Activated CD4-positive, alpha-beta T cell treated with anti-CD3 and anti-CD28 coated beads, Interleukin-2, amount 50 U/mL, for 1 hour (primary cell): ENCODE measurements around the gene CTIF.
"Not testable (repeated sequence)": the region's sequence is repeated elsewhere in the genome, so short reads cannot be mapped to it uniquely, and the experiment has no call there.

Experiments
- DNase-seq: peaks from one replicate; pipeline ENCODE4 v3.0.0-alpha.2; 2020

CTIF gene

GRCh38 chr18:48811977-48812451 lies 273.2 kb downstream of the CTIF start:
- DNase-seq, result not testable (repeated sequence)

DNA sequence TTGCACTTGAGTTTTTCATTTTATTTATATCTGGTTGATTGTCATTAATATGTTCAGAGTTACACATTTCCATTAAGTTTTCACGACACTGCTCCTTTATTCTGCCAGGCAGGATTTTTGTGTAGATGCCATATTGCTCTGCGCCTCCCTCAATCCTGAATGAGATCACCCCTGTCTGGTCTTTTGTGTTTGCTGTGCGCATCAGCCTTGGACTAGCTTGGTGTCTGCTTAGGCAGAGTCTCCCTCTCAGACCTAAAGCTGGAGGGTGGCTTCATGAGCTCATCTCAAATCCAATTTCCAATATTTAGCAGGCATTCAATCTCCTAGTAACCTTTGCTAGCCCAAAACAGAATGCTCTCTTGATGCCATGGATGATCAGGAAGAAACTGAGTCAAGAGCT lies 274.5 kb downstream of the CTIF start:
- DNase-seq, result no peak

- DNase-seq, result peak; percentile 56
Observed at GRCh38 chr18:48813833-48814489, 275.1 kb downstream of the CTIF start.

DNA sequence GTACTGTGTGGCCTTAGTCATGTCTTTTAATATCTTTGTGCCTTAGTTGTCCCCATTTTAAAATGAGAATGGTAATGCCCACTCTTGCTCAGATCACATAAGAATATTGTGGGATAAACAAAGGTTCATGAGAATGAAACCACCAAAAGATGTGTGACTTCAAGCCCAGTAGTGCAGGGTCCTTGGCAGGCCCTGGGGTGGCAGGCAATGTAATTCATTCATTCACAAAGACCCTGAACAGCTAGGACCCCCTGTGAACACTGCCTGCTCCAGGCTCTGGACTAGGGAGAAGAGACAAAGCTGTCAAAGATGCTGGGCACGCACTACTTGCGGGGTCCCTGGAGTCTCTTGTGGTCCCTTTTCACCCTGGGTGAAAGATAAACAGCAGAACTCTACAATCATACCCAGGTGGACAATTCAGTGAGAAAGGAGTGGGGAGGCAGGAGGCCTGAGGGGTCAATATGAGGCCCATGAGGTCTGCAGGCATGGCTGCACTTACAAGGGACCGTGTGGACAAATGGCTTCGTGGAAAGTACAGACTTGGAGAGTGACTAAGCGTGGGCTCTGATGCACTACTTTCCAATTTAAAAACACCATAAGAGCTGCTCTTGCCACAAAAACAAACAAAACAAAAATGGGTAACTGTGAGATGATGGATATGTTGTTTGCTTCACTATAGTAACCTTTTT lies 275.8 kb downstream of the CTIF start:
- DNase-seq, result no peak

DNA sequence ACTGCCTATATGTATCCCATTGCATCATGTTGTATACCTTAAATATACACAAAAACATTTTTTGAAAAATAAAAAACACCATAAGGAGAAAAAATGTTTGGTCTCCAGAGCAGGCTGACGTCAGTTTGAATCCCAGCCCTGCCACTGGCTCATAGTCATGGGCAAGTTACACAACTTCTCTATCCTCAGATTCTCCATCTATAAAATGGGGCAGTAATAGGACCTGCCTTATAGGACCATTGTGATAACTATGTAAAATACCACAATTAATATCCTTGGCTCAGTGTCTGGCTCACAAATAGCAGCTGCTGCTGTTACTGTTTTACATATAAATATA lies 276.3 kb downstream of the CTIF start:
- no peak for DNase-seq

- no peak for DNase-seq
Observed at GRCh38 chr18:48815581-48816324, 276.9 kb downstream of the CTIF start.

- DNase-seq, result no peak
Observed at GRCh38 chr18:48816554-48816953, 277.7 kb downstream of the CTIF start.

DNA sequence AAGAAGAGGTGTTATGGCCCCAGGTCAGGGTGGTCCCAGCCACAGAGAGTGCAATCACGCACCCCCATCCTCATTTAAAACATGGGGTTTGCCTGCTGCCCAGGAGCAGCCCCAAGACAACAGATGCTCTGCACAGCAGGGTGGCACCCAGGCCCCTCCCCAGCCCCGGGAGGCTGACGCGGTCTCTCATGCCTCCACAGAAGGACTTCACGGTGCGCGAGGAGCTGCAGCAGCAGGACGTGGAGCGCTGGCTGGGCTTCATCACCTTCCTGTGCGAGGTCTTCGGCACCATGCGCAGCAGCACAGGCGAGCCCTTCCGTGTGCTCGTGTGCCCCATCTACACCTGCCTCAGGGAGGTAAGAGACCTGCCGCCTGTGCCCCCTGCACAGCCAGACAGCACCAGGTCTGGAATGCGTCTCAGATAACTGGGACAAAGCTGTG lies 278.2 kb downstream of the CTIF start:
- no peak for DNase-seq

DNA sequence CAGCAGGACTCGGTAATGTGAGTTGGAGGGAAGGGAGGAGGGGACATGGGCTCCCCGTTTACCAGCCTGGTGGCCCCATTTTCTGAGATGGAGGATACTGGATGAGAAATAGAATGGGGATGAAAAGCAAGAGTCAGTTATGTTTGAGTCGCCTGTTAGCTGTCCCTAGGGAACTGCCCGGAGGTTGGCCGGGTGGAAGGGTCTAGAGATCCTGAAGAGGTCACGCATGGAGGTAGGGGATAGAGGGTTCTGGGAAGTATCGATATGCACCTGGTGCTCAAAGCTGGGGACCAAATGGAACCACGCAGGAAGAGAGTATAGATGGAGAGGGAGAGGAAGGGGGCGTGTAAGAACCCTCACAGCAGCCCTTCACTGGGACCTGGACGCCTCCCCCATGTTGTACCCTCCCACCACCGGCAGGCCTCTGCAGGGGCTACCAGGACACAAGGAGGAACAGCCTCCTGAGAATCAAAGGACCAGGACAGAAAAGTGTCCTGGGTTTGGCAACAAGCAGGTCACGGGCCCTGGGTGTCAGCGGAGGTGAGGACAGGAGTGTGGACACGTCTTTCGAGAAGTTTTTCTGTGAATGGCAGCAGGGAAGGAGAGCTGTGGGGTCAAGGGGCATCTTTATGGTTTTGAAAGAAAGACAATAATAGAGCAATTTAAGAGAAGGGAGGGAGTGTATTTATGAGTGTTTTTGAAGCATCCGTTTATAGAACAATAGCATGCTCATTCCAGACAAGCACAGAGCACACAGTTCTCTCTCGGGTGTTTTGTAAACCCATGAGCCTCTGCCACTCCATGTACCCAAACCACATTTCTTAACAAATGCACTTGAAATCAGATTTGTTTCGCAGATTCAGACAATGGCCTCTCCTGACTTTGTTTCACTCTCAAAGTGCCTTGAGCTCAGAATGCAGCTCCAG lies 279.8 kb downstream of the CTIF start:
- no peak for DNase-seq

DNA sequence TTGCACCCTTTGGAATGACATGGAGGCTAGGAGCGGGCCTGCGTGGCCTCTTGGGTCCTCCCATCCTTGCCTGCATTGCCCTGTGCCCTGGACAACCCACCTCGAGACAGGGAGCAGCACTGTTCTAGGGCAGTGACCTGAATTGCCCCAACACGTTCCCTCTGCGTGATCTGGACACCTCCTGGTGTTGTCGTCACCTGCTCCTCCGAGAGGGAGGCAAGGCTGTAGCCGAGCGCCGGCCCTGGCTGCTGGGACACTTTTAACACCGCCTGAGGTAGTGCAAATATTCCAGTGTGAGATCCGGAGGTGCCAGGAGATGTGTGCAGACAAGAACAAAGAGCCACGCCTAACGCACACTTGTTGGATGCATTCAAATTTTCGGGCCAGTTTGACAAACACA lies 280.4 kb downstream of the CTIF start:
- no peak for DNase-seq

GRCh38 chr18:48819781-48820482 lies 281.1 kb downstream of the CTIF start:
- no peak for DNase-seq

DNA sequence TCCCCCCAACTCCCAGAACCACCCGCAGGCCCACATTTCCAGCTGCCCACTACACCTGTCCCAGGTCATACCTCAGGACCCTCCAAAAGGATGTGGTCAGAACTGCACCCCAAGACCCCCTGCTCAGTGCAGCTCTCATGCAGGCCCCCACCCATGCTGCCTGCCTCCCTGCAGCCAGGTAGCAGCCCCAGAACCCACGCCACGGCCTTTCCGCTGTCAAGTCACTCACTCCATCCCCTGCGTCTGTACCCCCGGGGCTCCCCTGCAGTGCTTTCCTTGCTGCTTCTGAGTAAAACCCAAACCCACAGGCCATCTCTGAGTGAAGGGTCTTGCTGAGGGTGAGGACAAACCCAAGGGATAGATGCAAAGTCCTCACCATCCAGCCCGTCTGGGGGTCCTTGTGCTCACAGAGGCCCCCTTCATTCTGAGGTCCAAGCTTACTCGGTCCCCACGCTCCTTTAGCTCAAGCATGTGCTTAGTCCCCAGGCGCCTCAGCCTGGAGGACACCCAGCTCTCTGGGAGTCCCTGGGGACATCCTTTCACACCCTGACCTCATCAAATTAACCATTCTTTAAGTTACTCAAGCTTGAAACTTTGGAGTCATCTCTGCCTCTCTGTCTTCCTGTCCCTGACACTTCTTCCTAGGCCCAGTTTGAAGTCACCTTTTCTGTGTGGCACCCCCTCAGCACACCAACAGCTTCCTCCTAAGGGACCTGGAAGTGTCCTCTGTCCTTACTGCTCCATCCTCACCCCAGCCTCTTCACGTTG lies 281.8 kb downstream of the CTIF start:
- DNase-seq, result no peak

- no peak for DNase-seq
Observed at GRCh38 chr18:48821251-48821590, 282.4 kb downstream of the CTIF start.

GRCh38 chr18:48821845-48822244 lies 283.0 kb downstream of the CTIF start:
- no peak for DNase-seq

DNA sequence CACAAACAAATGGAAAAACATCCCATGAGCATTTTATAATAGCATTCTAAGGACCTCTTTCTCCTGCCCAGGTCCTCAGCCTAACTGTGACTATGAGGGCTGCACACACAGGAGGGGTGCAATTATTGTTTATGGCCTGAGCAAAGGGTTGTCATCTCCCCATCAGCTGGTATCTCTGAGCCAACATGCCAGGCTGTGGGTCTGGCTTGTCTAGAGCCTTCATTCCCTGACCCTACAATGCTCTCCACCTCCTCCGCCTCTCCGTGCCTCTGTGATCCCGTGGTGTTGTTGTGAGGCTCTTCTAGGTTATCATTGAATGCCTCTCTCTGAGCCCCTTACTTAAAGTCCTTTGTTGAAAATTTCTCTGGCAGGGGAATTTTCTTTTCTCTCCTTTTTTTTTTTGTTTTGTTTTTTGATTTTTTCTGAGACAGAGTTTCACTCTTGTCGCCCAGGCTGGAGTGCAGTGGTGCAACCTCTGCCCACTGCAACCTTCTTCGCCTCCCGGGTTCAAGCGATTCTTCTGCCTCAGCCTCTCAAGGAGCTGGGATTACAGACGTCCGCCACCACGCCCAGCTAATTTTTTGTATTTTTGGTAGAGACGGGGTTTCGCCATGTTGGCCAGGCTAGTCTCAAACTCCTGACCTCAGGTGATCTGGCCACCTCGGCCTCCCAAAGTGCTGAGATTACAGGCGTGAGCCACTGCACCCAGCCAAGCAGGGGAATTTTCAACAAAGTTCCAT lies 285.6 kb downstream of the CTIF start:
- DNase-seq, result no peak

DNA sequence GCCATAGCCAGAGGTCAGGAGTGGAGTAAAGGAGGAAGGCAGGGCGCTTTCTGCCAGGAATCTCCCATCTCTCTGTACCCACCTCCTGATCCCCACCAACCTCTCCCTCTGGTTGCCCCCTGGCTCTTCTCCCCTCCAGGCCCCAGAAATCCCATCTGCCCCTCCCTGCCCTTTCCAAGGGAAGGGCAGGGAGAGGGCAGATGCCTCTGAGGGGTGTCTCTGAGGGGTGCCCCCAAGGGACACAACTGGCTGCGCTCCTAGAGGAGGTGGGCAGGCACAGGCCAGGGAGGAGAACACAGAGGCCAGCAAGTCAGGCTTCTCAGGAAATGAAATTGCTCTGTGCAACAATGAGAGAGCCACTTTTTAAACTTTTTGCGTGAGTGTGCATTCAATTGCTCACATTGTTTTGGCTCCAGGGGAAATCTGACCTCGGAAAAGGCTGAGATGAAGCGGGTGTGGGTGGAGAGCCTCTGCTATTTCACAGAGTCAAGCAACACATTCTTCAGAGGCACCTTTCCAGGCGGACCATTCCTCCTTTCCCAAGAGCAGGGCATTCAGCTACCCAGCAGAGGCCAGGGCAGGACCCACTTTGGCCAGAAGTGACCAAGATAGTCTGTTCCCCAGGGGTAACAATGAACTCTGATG lies 286.4 kb downstream of the CTIF start:
- no peak for DNase-seq

DNA sequence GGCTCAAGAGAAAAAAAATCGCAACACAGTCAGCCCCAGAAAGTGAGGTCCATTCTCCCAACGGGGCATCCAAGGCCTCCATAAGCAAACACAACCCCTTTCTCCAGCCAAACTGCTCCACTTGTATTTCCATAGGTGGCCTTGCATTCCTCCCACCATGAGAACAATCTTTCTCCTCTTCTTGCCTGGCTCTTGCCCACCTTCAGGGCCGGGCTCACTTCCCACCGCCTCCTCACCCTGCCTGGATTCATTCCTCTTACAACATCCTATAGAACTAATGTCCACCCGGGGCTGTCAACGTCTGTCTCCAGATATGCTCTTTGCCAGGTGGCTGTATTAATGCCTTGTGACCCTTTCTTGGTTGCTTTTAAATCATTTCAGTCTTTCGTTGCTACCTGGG lies 287.4 kb downstream of the CTIF start:
- no peak for DNase-seq

DNA sequence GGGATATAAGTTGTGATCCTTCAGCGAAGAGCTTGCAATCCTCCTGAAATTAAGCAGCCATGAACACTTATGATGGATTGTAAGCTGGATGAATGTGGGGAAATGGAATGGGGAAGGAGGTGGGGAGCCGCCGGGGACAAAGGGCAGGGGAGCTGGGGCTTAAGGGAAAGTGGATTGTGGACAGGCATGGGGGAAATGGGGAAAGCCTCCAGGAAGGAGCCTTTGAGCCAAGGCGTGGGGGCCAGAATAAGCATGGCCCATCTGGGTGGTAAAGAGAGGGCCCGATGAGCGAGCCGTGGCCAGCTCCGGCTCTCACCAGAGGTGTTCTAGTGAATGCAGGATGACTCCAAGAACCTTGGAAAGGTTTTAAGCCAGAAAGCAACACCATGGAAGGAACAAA lies 288.0 kb downstream of the CTIF start:
- DNase-seq, result no peak

- no peak for DNase-seq
Observed at GRCh38 chr18:48827291-48828193, 288.7 kb downstream of the CTIF start.
